H9 (cell line): ENCODE results near the gene FASTK. TPM values are rescaled to one million over a fixed set of nuclear protein-coding genes. Genes with fewer than 3 reads are reported as not detected.

Source experiments
- DNase-seq: peaks from one replicate; pipeline ENCODE4 v3.0.0-alpha.2; 2017
- H2AFZ ChIP-seq: one replicate; pipeline ENCODE4 v1.6.1; 2013; ENCODE audit warnings: mild to moderate bottlenecking, low read length, control low read depth, moderate library complexity
- H2AK5ac ChIP-seq: 2 replicates; pipeline ENCODE4 v1.6.1; 2013; ENCODE audit warnings: low read length, control low read depth, mixed read lengths; ENCODE audit not compliant: insufficient read length
- H2BK120ac ChIP-seq: one replicate; pipeline ENCODE4 v1.6.1; 2013; ENCODE audit warnings: low read depth, mild to moderate bottlenecking, low read length, control low read depth, inconsistent platforms; ENCODE audit not compliant: poor library complexity, severe bottlenecking
- H2BK12ac ChIP-seq: 2 replicates; pipeline ENCODE4 v1.6.1; 2013; ENCODE audit warnings: low read length, control low read depth, mixed read lengths, low read depth; ENCODE audit not compliant: insufficient read length
- H2BK15ac ChIP-seq: 2 replicates; pipeline ENCODE4 v1.6.1; 2013; ENCODE audit warnings: low read depth, low read length, control low read depth
- H2BK20ac ChIP-seq: one replicate; pipeline ENCODE4 v1.6.1; 2013; ENCODE audit warnings: low read depth, mild to moderate bottlenecking, low read length, control low read depth, inconsistent platforms; ENCODE audit not compliant: poor library complexity, severe bottlenecking
- H2BK5ac ChIP-seq: 2 replicates; pipeline ENCODE4 v1.6.1; 2013; ENCODE audit warnings: low read length, control low read depth, mixed read lengths; ENCODE audit not compliant: insufficient read length
- H3K14ac ChIP-seq: 2 replicates; pipeline ENCODE4 v1.6.1; 2013; ENCODE audit warnings: low read length, control low read depth; ENCODE audit not compliant: insufficient read depth
- H3K18ac ChIP-seq: 2 replicates; pipeline ENCODE4 v1.6.1; 2013; ENCODE audit warnings: low read depth, mild to moderate bottlenecking, mixed read lengths, low read length, control low read depth; ENCODE audit not compliant: insufficient read length
- H3K23ac ChIP-seq: 2 replicates; pipeline ENCODE4 v1.6.1; 2013; ENCODE audit warnings: low read length, control low read depth, mixed read lengths, low read depth; ENCODE audit not compliant: insufficient read length
- H3K23me2 ChIP-seq: 2 replicates; pipeline ENCODE4 v1.6.1; 2013; ENCODE audit warnings: low read depth, mild to moderate bottlenecking, mixed read lengths, low read length, control low read depth; ENCODE audit not compliant: insufficient read length, poor library complexity, severe bottlenecking
- H3K27ac ChIP-seq: 2 replicates; pipeline ENCODE4 v1.5.1; 2013; ENCODE audit warnings: low read length, control low read depth, mixed read lengths, low read depth; ENCODE audit not compliant: insufficient read length
- H3K27me3 ChIP-seq: 2 replicates; pipeline ENCODE4 v1.6.1; 2013; ENCODE audit warnings: low read length, control low read depth, inconsistent platforms; ENCODE audit not compliant: insufficient read depth
- H3K4ac ChIP-seq: 2 replicates; pipeline ENCODE4 v1.6.1; 2013; ENCODE audit warnings: low read depth, mild to moderate bottlenecking, control low read depth, inconsistent platforms, low read length, moderate library complexity
- H3K4me1 ChIP-seq: 2 replicates; pipeline ENCODE4 v1.6.1; 2013; ENCODE audit warnings: low read length, control low read depth, inconsistent platforms; ENCODE audit not compliant: insufficient read depth
- H3K4me2 ChIP-seq: 2 replicates; pipeline ENCODE4 v1.6.1; 2013; ENCODE audit warnings: low read length, control low read depth, mixed read lengths; ENCODE audit not compliant: insufficient read length, insufficient read depth
- H3K56ac ChIP-seq: 2 replicates; pipeline ENCODE4 v1.6.1; 2013; ENCODE audit warnings: low read depth, mild to moderate bottlenecking, mixed read lengths, low read length, control low read depth; ENCODE audit not compliant: insufficient read length
- H3K79me1 ChIP-seq: 2 replicates; pipeline ENCODE4 v1.6.1; 2013; ENCODE audit warnings: low read depth, mild to moderate bottlenecking, moderate library complexity, low read length, control low read depth, inconsistent platforms; ENCODE audit not compliant: insufficient read depth, poor library complexity, severe bottlenecking
- H3K79me2 ChIP-seq: 2 replicates; pipeline ENCODE4 v1.6.1; 2013; ENCODE audit warnings: low read length, control low read depth, inconsistent platforms; ENCODE audit not compliant: insufficient read depth
- H3K9ac ChIP-seq: 2 replicates; pipeline ENCODE4 v1.6.1; 2013; ENCODE audit warnings: low read length, control low read depth, mixed read lengths; ENCODE audit not compliant: insufficient read length; ENCODE audit errors: extremely low read depth
- H3K9me3 ChIP-seq: one replicate; pipeline ENCODE4 v1.6.1; 2013; ENCODE audit warnings: low read depth, low read length, inconsistent platforms; ENCODE audit not compliant: control insufficient read depth
- H3T11ph ChIP-seq: one replicate; pipeline ENCODE4 v1.6.1; 2013; ENCODE audit warnings: mild to moderate bottlenecking, low read length, control low read depth, inconsistent platforms
- H4K20me1 ChIP-seq: one replicate; pipeline ENCODE4 v1.6.1; 2013; ENCODE audit not compliant: control insufficient read depth, insufficient read length, insufficient read depth
- H4K5ac ChIP-seq: 2 replicates; pipeline ENCODE4 v1.6.1; 2013; ENCODE audit warnings: low read depth, mild to moderate bottlenecking, mixed read lengths, low read length, control low read depth; ENCODE audit not compliant: insufficient read length
- H4K8ac ChIP-seq: replicated peaks from 2 replicates; pipeline ENCODE4 v1.6.1; 2013; ENCODE audit warnings: low read length, control low read depth, mixed read lengths, low read depth; ENCODE audit not compliant: insufficient read length
- H4K91ac ChIP-seq: 2 replicates; pipeline ENCODE4 v1.6.1; 2013; ENCODE audit warnings: low read depth, mild to moderate bottlenecking, moderate library complexity, mixed read lengths, low read length, control low read depth; ENCODE audit not compliant: insufficient read length
- H3K27ac Mint-ChIP-seq, 3 experiments: 2 replicates in 2 of 3; 3 replicates in 1 of 3; pipeline ENCODE4 v1.8.0; 2020 to 2021; ENCODE audit warnings: mixed read lengths in 3 of 3, mild to moderate bottlenecking in 1 of 3, moderate library complexity in 1 of 3
- H3K27me3 Mint-ChIP-seq: 2 replicates; pipeline ENCODE4 v1.8.0; 2021; ENCODE audit warnings: low read depth, mild to moderate bottlenecking, moderate library complexity, mixed read lengths
- H3K36me3 Mint-ChIP-seq, 3 experiments: 2 replicates in 2 of 3; 3 replicates in 1 of 3; pipeline ENCODE4 v1.8.0; 2020 to 2021; ENCODE audit warnings: low read depth in 3 of 3, mixed read lengths in 3 of 3; ENCODE audit not compliant: insufficient read depth in 1 of 3
- H3K4me1 Mint-ChIP-seq, 2 experiments: 2 replicates each; pipeline ENCODE4 v1.8.0; 2020; ENCODE audit warnings: mixed read lengths in 2 of 2
- H3K4me3 Mint-ChIP-seq, 2 experiments: 2 replicates in 1 of 2; 3 replicates in 1 of 2; pipeline ENCODE4 v1.8.0; 2020 to 2021; ENCODE audit warnings: mild to moderate bottlenecking in 2 of 2, mixed read lengths in 2 of 2, moderate library complexity in 1 of 2
- H3K9me3 Mint-ChIP-seq, 2 experiments: 2 replicates in 1 of 2; 3 replicates in 1 of 2; pipeline ENCODE4 v1.8.0; 2020; ENCODE audit warnings: mild to moderate bottlenecking in 2 of 2, mixed read lengths in 2 of 2, moderate library complexity in 1 of 2
- CTCF ChIP-seq: fragments of 200-600 bp; sonication (generic); conservative IDR thresholded peaks from 3 replicates; pipeline ENCODE4 v1.8.0; 2021; ENCODE audit warnings: antibody characterized with exemption, mild to moderate bottlenecking
- WGBS: extraction: QIAGEN DNeasy Blood & Tissue Kit; methylation state at CpG from one replicate; pipeline ENCODE4 v1.1.7; 2013; ENCODE audit warnings: missing lambda C conversion rate, low lambda C conversion rate, mixed read lengths; ENCODE audit not compliant: insufficient read length; ENCODE audit errors: extremely low coverage; 5-methylcytosine and 5-hydroxymethylcytosine counted together
- total RNA-seq: library from RNA; stranded (reverse); gene quantifications from 2 replicates; pipeline ENCODE4 v1.2.1, GENCODE V29; 2021

The FASTK gene
- total RNA-seq, 1 experiment from 2014 or later: 57.8 TPM

- no peak overlapping the region for H3K4ac ChIP-seq
- no peak for DNase-seq
- H3K23ac ChIP-seq: no peak overlapping the region
- H3K4me2 ChIP-seq: no peak overlapping the region
- no peaks in the 10 kb centered on the region for H4K20me1 ChIP-seq
- no peak overlapping the region for H2BK20ac ChIP-seq
- H3K9me3 ChIP-seq: no peaks in the 10 kb centered on the region
- H3K56ac ChIP-seq: no peak overlapping the region
- no peak for TF ChIP-seq CTCF
- no peak overlapping the region for H4K8ac ChIP-seq
- no peaks in the 10 kb centered on the region for H3K79me2 ChIP-seq
- no peaks in the 10 kb centered on the region for H3K4me1 ChIP-seq
- H3T11ph ChIP-seq: no peak overlapping the region
- no peak overlapping the region for H4K91ac ChIP-seq
- H2AK5ac ChIP-seq: no peak overlapping the region
- Mint-ChIP-seq H3K4me1 (peaks cover 2% of the 10 kb centered on the region in 2 experiments; a peak in 2 of 4 replicates), H3K36me3 (peaks cover 0 to 8% (median 4%) of the 10 kb centered on the region in 3 experiments; a peak in 4 of 7 replicates), H3K9me3 (no peaks in the 10 kb centered on the region), H3K27me3 (no peaks in the 10 kb centered on the region), H3K4me3 (no peak overlapping the region), H3K27ac (no peak overlapping the region)
- no peak overlapping the region for H3K9ac ChIP-seq
- WGBS: no CpG with 5 or more reads among the region's 21 CpGs
- H2AFZ ChIP-seq: no peak overlapping the region
- no peaks in the 10 kb centered on the region for H3K79me1 ChIP-seq
- H3K27me3 ChIP-seq: no peaks in the 10 kb centered on the region
- no peak overlapping the region for H2BK120ac ChIP-seq
- H3K14ac ChIP-seq: no peak overlapping the region
- H2BK12ac ChIP-seq: no peak overlapping the region
- H3K23me2 ChIP-seq: no peaks in the 10 kb centered on the region
- no peak overlapping the region for H3K18ac ChIP-seq
- no peak overlapping the region for H4K5ac ChIP-seq
- H2BK15ac ChIP-seq: no peak overlapping the region
- no peak overlapping the region for H2BK5ac ChIP-seq
- H3K27ac ChIP-seq: no peak overlapping the region
These were observed 46.1 kb downstream of the FASTK start for GRCh38 chr7:151034312-151035025.
